ENCODE data around the gene MEOX1. TPM values are rescaled to one million over a fixed set of nuclear protein-coding genes. Genes with fewer than 3 reads are reported as not detected.

MEOX1 gene
- total RNA-seq, 1 donor from 2014 or later: not detected

GRCh38 chr17:43702637-43703036 is 40.9 kb upstream of the MEOX1 start:
- Histone ChIP-seq H3K27me3 (ENCODE audit: insufficient read depth, low read length) (peaks cover 21% of the 10 kb centered on the region), H3K9ac (ENCODE audit: low read length) (no peak overlapping the region), H3K9me3 (ENCODE audit: insufficient read depth, low read depth, low read length) (peaks cover 6% of the 10 kb centered on the region), H3K36me3 (ENCODE audit: insufficient read depth, low read length) (no peaks in the 10 kb centered on the region), H3K4me3 (ENCODE audit: insufficient read depth, low read depth, low read length) (no peak overlapping the region), H3K27ac (ENCODE audit: low read depth, low read length) (no peak overlapping the region), H3K79me2 (ENCODE audit: insufficient read depth, low read length) (no peaks in the 10 kb centered on the region), H4K20me1 (ENCODE audit: insufficient read depth, low read length) (no peaks in the 10 kb centered on the region), H3K4me2 (ENCODE audit: low read length) (no peak overlapping the region), H3K4me1 (ENCODE audit: insufficient read depth, low read length) (peaks cover 13% of the 10 kb centered on the region), H2AFZ (ENCODE audit: low read depth, low read length) (no peak overlapping the region)
- Mint-ChIP-seq H3K27me3 (ENCODE audit: low read depth, unreplicated experiment) (peaks cover 36% of the 10 kb centered on the region), H3K4me1 (ENCODE audit: low read depth, unreplicated experiment) (peaks cover 8% of the 10 kb centered on the region), H3K4me3 (ENCODE audit: unreplicated experiment) (peak overlapping the region; percentile 68), H3K36me3 (ENCODE audit: low read depth, unreplicated experiment) (peaks cover 5% of the 10 kb centered on the region), H3K9me3 (ENCODE audit: unreplicated experiment) (peaks cover 11% of the 10 kb centered on the region), H3K27ac (ENCODE audit: unreplicated experiment) (no peak overlapping the region)
- DNase-seq (ENCODE audit: low read depth) (no peak), FAIRE-seq (no peak)
- TF ChIP-seq CTCF (IDR thresholded peaks at IDR 0.05; ENCODE audit: insufficient read depth, low read depth, low read length) (no peak), EZH2 (IDR thresholded peaks at IDR 0.05; ENCODE audit: insufficient read depth, low read length) (no peak)

DNA sequence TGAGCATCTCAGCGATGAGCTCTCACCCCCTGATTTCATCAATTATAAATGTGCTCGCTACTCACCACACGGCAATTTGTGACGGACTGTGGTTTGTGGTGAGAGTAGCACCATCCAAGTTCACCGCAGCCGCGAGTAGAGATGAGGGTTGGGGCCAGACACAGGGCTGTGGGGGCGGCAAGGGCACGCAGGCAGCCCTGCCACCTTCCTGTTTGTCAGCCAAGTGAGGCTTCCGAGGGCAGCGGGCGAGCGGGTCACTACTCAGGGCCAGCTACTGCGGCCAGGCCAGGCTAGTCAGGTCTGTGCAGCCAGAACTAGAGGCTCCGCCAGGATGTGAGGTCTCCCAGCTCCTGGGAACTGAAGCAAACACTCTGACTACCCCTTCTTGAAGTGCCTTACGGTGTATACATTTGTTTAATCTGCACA is 39.6 kb upstream of the MEOX1 start:
- TF ChIP-seq EZH2 (IDR thresholded peaks at IDR 0.05; ENCODE audit: insufficient read depth, low read length): no peak
- no peak for TF ChIP-seq CTCF (IDR thresholded peaks at IDR 0.05; ENCODE audit: insufficient read depth, low read depth, low read length)
- H3K27ac Mint-ChIP-seq (ENCODE audit: unreplicated experiment): no peak overlapping the region
- Histone ChIP-seq H3K4me2 (ENCODE audit: low read length) (peak overlapping the region; percentile 49), H3K4me1 (ENCODE audit: insufficient read depth, low read length) (peaks cover 18% of the 10 kb centered on the region), H3K9ac (ENCODE audit: low read length) (peak overlapping the region; percentile 4), H3K36me3 (ENCODE audit: insufficient read depth, low read length) (no peaks in the 10 kb centered on the region), H3K27me3 (ENCODE audit: insufficient read depth, low read length) (peaks cover 15% of the 10 kb centered on the region), H4K20me1 (ENCODE audit: insufficient read depth, low read length) (no peaks in the 10 kb centered on the region), H3K4me3 (ENCODE audit: insufficient read depth, low read depth, low read length) (no peak overlapping the region), H3K79me2 (ENCODE audit: insufficient read depth, low read length) (no peaks in the 10 kb centered on the region), H3K9me3 (ENCODE audit: insufficient read depth, low read depth, low read length) (peaks cover 6% of the 10 kb centered on the region), H3K27ac (ENCODE audit: low read depth, low read length) (no peak overlapping the region), H2AFZ (ENCODE audit: low read depth, low read length) (no peak overlapping the region)
- H3K4me1 Mint-ChIP-seq (ENCODE audit: low read depth, unreplicated experiment): peaks cover 9% of the 10 kb centered on the region
- peaks cover 11% of the 10 kb centered on the region for H3K9me3 Mint-ChIP-seq (ENCODE audit: unreplicated experiment)
- FAIRE-seq: no peak
- H3K4me3 Mint-ChIP-seq (ENCODE audit: unreplicated experiment): no peak overlapping the region
- H3K36me3 Mint-ChIP-seq (ENCODE audit: low read depth, unreplicated experiment): peaks cover 5% of the 10 kb centered on the region
- peak; percentile 93 for DNase-seq (ENCODE audit: low read depth)
- H3K27me3 Mint-ChIP-seq (ENCODE audit: low read depth, unreplicated experiment): peaks cover 36% of the 10 kb centered on the region

GRCh38 chr17:43699438-43699756 is 37.7 kb upstream of the MEOX1 start:
- no peak overlapping the region for H3K9ac ChIP-seq (ENCODE audit: low read length)
- DNase-seq (ENCODE audit: low read depth) (no peak), FAIRE-seq (no peak)
- H3K27ac ChIP-seq (ENCODE audit: low read depth, low read length): no peak overlapping the region
- peaks cover 5% of the 10 kb centered on the region for H3K36me3 Mint-ChIP-seq (ENCODE audit: low read depth, unreplicated experiment)
- H3K4me2 ChIP-seq (ENCODE audit: low read length): no peak overlapping the region
- peaks cover 11% of the 10 kb centered on the region for H3K9me3 Mint-ChIP-seq (ENCODE audit: unreplicated experiment)
- peaks cover 10% of the 10 kb centered on the region for H3K4me1 Mint-ChIP-seq (ENCODE audit: low read depth, unreplicated experiment)
- peaks cover 6% of the 10 kb centered on the region for H3K27me3 ChIP-seq (ENCODE audit: insufficient read depth, low read length)
- no peak overlapping the region for H3K4me3 Mint-ChIP-seq (ENCODE audit: unreplicated experiment)
- peaks cover 21% of the 10 kb centered on the region for H3K4me1 ChIP-seq (ENCODE audit: insufficient read depth, low read length)
- H3K36me3 ChIP-seq (ENCODE audit: insufficient read depth, low read length): no peaks in the 10 kb centered on the region
- no peaks in the 10 kb centered on the region for H3K79me2 ChIP-seq (ENCODE audit: insufficient read depth, low read length)
- TF ChIP-seq EZH2 (IDR thresholded peaks at IDR 0.05; ENCODE audit: insufficient read depth, low read length) (no peak), CTCF (IDR thresholded peaks at IDR 0.05; ENCODE audit: insufficient read depth, low read depth, low read length) (no peak)
- H3K27me3 Mint-ChIP-seq (ENCODE audit: low read depth, unreplicated experiment): peaks cover 22% of the 10 kb centered on the region
- no peak overlapping the region for H2AFZ ChIP-seq (ENCODE audit: low read depth, low read length)
- peaks cover 6% of the 10 kb centered on the region for H3K9me3 ChIP-seq (ENCODE audit: insufficient read depth, low read depth, low read length)
- H3K4me3 ChIP-seq (ENCODE audit: insufficient read depth, low read depth, low read length): no peak overlapping the region
- H3K27ac Mint-ChIP-seq (ENCODE audit: unreplicated experiment): no peak overlapping the region
- H4K20me1 ChIP-seq (ENCODE audit: insufficient read depth, low read length): no peaks in the 10 kb centered on the region
